Measurements from ENCODE around the gene F13A1.

DNA sequence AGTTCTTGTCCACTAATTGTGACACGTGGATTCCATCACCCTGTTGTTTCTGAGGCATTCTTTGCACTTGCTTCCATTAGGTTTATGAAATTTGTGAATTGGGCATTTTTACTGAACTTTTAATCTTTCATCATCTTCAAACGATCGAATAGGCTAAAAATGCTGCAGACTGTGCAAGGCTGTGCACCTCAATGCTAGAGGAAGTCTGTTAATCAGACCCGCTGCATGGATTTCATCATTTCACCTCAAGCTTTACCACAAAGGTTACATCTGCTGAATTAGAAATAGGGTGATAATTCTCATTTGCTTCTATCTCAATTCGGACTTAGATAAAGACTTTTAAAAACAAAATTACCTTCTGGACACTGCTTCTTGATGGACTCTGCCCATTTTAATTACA is 27.8 kb upstream of the F13A1 start:
- TF ChIP-seq, protein P1, sequence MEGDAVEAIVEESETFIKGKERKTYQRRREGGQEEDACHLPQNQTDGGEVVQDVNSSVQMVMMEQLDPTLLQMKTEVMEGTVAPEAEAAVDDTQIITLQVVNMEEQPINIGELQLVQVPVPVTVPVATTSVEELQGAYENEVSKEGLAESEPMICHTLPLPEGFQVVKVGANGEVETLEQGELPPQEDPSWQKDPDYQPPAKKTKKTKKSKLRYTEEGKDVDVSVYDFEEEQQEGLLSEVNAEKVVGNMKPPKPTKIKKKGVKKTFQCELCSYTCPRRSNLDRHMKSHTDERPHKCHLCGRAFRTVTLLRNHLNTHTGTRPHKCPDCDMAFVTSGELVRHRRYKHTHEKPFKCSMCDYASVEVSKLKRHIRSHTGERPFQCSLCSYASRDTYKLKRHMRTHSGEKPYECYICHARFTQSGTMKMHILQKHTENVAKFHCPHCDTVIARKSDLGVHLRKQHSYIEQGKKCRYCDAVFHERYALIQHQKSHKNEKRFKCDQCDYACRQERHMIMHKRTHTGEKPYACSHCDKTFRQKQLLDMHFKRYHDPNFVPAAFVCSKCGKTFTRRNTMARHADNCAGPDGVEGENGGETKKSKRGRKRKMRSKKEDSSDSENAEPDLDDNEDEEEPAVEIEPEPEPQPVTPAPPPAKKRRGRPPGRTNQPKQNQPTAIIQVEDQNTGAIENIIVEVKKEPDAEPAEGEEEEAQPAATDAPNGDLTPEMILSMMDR (IDR thresholded peaks at IDR 0.05): no peak
- no peak for TF ChIP-seq POLR2A (IDR thresholded peaks at IDR 0.05)

All from uterus (tissue), 2 donors.